ENCODE data around the gene CBX8. TPM values are rescaled to one million over a fixed set of nuclear protein-coding genes. Genes with fewer than 3 reads are reported as not detected.

The CBX8 gene
- total and polyA plus RNA-seq, 7 donors, result 0.28 to 5.6 (median 1.8) TPM

- H3K4me3 ChIP-seq, result peak overlapping the region; percentile 0 to 49 (median 36)
- H3K27me3 ChIP-seq, result peaks cover 56 to 77% (median 75%) of the 10 kb centered on the region in 3 donors
- 47 to 58% methylated on average over 63 of the region's 63 CpGs for WGBS, 2 donors
- intact Hi-C loops (cut with DNase I), result loop anchor here (2.0 to 5.0 kb wide), 2 partner anchors 14 to 124 kb away; partner anchors contain the start of gene CBX2
- peaks cover 0 to 74% (median 52%) of the 10 kb centered on the region in 4 donors for H3K4me1 ChIP-seq
- DNase-seq, result no peak
- no peaks in the 10 kb centered on the region for H3K9me3 ChIP-seq
- no peaks in the 10 kb centered on the region for H3K36me3 ChIP-seq
- H3K27ac ChIP-seq, result peak overlapping the region; percentile 30 to 81 (median 65)
- TF ChIP-seq POLR2A (IDR thresholded peaks at IDR 0.05) (no peak), CTCF (IDR thresholded peaks at IDR 0.05) (no peak), EP300 (IDR thresholded peaks at IDR 0.05) (no peak), POLR2AphosphoS5 (IDR thresholded peaks at IDR 0.05) (peak in 2 of 4 donors; percentile 20 to 39)
Observed at GRCh38 chr17:79792984-79793923, 3.6 kb downstream of the CBX8 start.

- TF ChIP-seq CTCF (IDR thresholded peaks at IDR 0.05) (no peak), EP300 (IDR thresholded peaks at IDR 0.05) (no peak), POLR2AphosphoS5 (IDR thresholded peaks at IDR 0.05) (no peak), POLR2A (IDR thresholded peaks at IDR 0.05) (no peak)
- Histone ChIP-seq H3K4me1 (peaks cover 0 to 66% (median 44%) of the 10 kb centered on the region in 4 donors), H3K36me3 (no peaks in the 10 kb centered on the region), H3K4me3 (peak overlapping the region in 3 of 4 donors; percentile 31 to 49 (median 41)), H3K27me3 (peaks cover 54 to 78% (median 75%) of the 10 kb centered on the region in 3 donors), H3K27ac (peak overlapping the region in 2 of 4 donors; percentile 79 to 81), H3K9me3 (no peaks in the 10 kb centered on the region)
- DNase-seq, result no peak
- intact Hi-C loops (cut with DNase I), result loop anchor here (2.0 to 5.0 kb wide), 2 partner anchors 14 to 125 kb away; partner anchors contain the start of gene CBX2
- WGBS, 2 donors, result 17 to 20% methylated on average over 22 of the region's 22 CpGs
Observed at GRCh38 chr17:79792341-79792871, 4.5 kb downstream of the CBX8 start.

DNA sequence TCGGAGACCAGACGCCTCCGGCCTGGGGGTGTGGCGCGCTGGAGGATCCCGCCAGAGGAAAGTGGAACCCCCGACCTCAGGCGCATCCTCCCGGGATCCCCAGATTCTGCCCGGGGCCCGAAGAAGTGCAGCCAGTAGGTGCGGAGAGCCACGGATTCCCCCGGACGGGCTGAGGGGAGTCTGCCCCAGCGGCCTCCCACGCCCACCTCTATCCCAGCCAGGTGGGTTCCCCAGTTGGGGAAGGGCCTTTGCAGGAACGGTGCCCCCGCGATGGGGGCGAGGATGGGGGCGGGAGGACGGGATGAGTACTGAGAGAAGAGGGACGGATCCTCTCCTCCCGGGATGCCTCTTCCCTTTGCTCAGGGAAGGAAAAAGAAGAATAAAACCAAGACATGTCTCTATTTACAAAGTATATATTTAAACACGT, 5.1 kb downstream of the CBX8 start:
- no peaks in the 10 kb centered on the region for H3K9me3 ChIP-seq
- peaks cover 54 to 85% (median 82%) of the 10 kb centered on the region in 3 donors for H3K27me3 ChIP-seq
- no peaks in the 10 kb centered on the region for H3K36me3 ChIP-seq
- H3K27ac ChIP-seq, result no peak overlapping the region
- no peak overlapping the region for H3K4me3 ChIP-seq
- no peak for DNase-seq
- 4 to 8% methylated on average over 26 of the region's 26 CpGs for WGBS, 2 donors
- no peak for TF ChIP-seq POLR2AphosphoS5 (IDR thresholded peaks at IDR 0.05)
- no peak for TF ChIP-seq POLR2A (IDR thresholded peaks at IDR 0.05)
- no peak for TF ChIP-seq EP300 (IDR thresholded peaks at IDR 0.05)
- no peak for TF ChIP-seq CTCF (IDR thresholded peaks at IDR 0.05)
- intact Hi-C loops (cut with DNase I), result loop anchor here (2.0 to 5.0 kb wide), 2 partner anchors 13 to 126 kb away; partner anchors contain the start of gene CBX2
- peaks cover 0 to 65% (median 44%) of the 10 kb centered on the region in 4 donors for H3K4me1 ChIP-seq

DNA sequence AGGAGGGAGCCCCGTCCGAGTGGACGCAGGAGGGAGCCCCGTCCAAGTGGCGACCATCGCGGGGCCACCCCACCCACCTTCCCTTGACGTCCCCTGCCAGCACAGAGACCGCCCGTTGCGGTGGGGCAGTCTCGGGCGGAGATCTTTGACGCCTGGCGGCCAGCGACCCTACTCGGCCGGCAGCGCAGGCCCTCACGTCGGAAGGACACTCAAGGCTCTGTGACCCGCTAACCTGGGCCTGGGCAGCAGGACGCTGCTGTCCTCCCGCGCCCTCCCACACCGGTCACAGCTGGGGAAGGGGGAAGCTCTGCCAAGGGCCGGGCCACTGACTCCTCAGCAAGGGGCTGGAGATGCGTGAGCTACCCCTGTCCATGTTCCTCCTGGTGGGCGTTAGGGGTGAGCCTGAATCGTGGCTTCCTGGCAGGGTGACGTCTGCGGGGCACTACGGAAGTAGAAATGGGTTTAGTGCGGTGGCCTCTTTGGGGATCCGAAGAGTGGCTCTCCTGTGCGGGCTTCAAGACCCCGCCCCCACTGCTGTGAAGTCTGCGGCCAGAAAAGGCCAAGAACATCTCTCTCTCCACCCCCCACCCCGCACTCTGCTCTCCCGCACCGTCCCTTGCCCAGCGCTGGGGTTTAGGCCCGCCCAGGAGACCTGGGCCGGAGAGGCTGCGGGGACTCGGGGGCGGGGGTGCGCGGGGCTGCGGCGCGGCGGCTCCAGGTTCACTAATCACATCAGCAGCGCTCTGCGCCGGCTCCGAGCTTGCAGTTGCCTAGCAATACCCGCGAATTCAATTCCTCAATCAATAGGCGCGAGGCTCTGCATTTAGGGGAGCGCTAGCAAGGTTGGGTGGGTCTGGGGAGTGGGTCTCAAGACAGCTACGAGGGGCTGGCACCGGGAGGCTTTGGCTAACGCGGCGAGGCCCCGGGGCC, 5.8 kb downstream of the CBX8 start:
- no peaks in the 10 kb centered on the region for H3K36me3 ChIP-seq
- intact Hi-C loops (cut with DNase I), result loop anchor here (5.0 kb wide), 1 partner anchor 126 kb away; no protein-coding TSS in a partner anchor
- H3K27ac ChIP-seq, result no peak overlapping the region
- H3K4me1 ChIP-seq, result peaks cover 0 to 58% (median 38%) of the 10 kb centered on the region in 4 donors
- peaks cover 54 to 91% (median 89%) of the 10 kb centered on the region in 3 donors for H3K27me3 ChIP-seq
- DNase-seq, result no peak
- no peaks in the 10 kb centered on the region for H3K9me3 ChIP-seq
- TF ChIP-seq EP300 (IDR thresholded peaks at IDR 0.05) (no peak), POLR2AphosphoS5 (IDR thresholded peaks at IDR 0.05) (no peak), POLR2A (IDR thresholded peaks at IDR 0.05) (no peak), CTCF (IDR thresholded peaks at IDR 0.05) (no peak)
- no peak overlapping the region for H3K4me3 ChIP-seq
- WGBS, 2 donors, result 7 to 9% methylated on average over 68 of the region's 68 CpGs

All from sigmoid colon (tissue), 7 donors.